Neural progenitor cell (in vitro differentiated cells): Measurements from ENCODE around the gene CSRNP3. TPM values are rescaled to one million over a fixed set of nuclear protein-coding genes. Genes with fewer than 3 reads are reported as not detected.
A peak's percentile ranks its signal among the peaks of the same experiment; 100 is the strongest.

ENCODE experiments used
- DNase-seq: peaks from one replicate; pipeline ENCODE4 v3.0.0-alpha.2; 2016; ENCODE audit warnings: low spot score
- H2AFZ ChIP-seq: fragments of 200-600 bp; sonication (generic); replicated peaks from 2 replicates; pipeline ENCODE4 v1.6.1; 2016; ENCODE audit warnings: antibody characterized with exemption
- H3F3A ChIP-seq: fragments of 200-600 bp; sonication (generic); 2 replicates; pipeline ENCODE4 v1.6.1; 2016; ENCODE audit warnings: antibody characterized with exemption, low read depth
- H3K27ac ChIP-seq: fragments of 200-600 bp; sonication (generic); 2 replicates; pipeline ENCODE4 v1.5.1; 2016; ENCODE audit warnings: mild to moderate bottlenecking
- H3K27me3 ChIP-seq: fragments of 200-600 bp; sonication (generic); 2 replicates; pipeline ENCODE4 v1.6.1; 2016; ENCODE audit warnings: mild to moderate bottlenecking, moderate library complexity
- H3K36me3 ChIP-seq: fragments of 200-600 bp; sonication (generic); 2 replicates; pipeline ENCODE4 v1.5.1; 2016
- H3K4me1 ChIP-seq: fragments of 200-600 bp; sonication (generic); 2 replicates; pipeline ENCODE4 v1.6.1; 2016; ENCODE audit warnings: mixed run types
- H3K4me2 ChIP-seq: fragments of 200-600 bp; sonication (generic); 2 replicates; pipeline ENCODE4 v1.6.1; 2016
- H3K4me3 ChIP-seq: fragments of 200-600 bp; sonication (generic); 2 replicates; pipeline ENCODE4 v1.5.1; 2016
- H3K79me2 ChIP-seq: fragments of 200-600 bp; sonication (generic); 2 replicates; pipeline ENCODE4 v1.6.1; 2016; ENCODE audit warnings: low read depth
- H3K9ac ChIP-seq: fragments of 200-600 bp; sonication (generic); 2 replicates; pipeline ENCODE4 v1.6.1; 2016
- H3K9me3 ChIP-seq: fragments of 200-600 bp; sonication (generic); 2 replicates; pipeline ENCODE4 v1.5.1; 2016; ENCODE audit warnings: low read depth
- H4K20me1 ChIP-seq: fragments of 200-600 bp; sonication (generic); 2 replicates; pipeline ENCODE4 v1.6.1; 2016; ENCODE audit warnings: low read depth
- H3K27ac Mint-ChIP-seq: 3 replicates; pipeline ENCODE4 v1.8.0; 2021; ENCODE audit warnings: mixed read lengths
- H3K27me3 Mint-ChIP-seq: 2 replicates; pipeline ENCODE4 v1.8.0; 2022; ENCODE audit warnings: low read depth, mild to moderate bottlenecking, inconsistent platforms, moderate library complexity, mixed read lengths; ENCODE audit not compliant: insufficient read depth
- H3K36me3 Mint-ChIP-seq: 3 replicates; pipeline ENCODE4 v1.8.0; 2021; ENCODE audit warnings: mixed read lengths
- H3K4me1 Mint-ChIP-seq: 3 replicates; pipeline ENCODE4 v1.8.0; 2021; ENCODE audit warnings: mixed read lengths
- H3K4me3 Mint-ChIP-seq: 3 replicates; pipeline ENCODE4 v1.8.0; 2021; ENCODE audit warnings: mild to moderate bottlenecking, moderate library complexity, mixed read lengths
- H3K9me3 Mint-ChIP-seq: 3 replicates; pipeline ENCODE4 v1.8.0; 2020; ENCODE audit warnings: mixed read lengths
- CTCF ChIP-seq: fragments of 200-600 bp; sonication (generic); IDR thresholded peaks from 2 replicates; pipeline ENCODE4 v1.5.1; 2017; ENCODE audit warnings: antibody characterized with exemption, mild to moderate bottlenecking
- EZH2 ChIP-seq: fragments of 200-600 bp; sonication (generic); IDR thresholded peaks from 2 replicates; pipeline ENCODE4 v1.6.1; 2017; ENCODE audit warnings: antibody characterized with exemption, mild to moderate bottlenecking, moderate library complexity
- EZH2phosphoT487 ChIP-seq: fragments of 200-600 bp; sonication (generic); IDR thresholded peaks from 2 replicates; pipeline ENCODE4 v1.6.1; 2017; ENCODE audit warnings: antibody characterized with exemption
- total RNA-seq: library from RNA; depleted of rRNA; stranded (reverse); fragments of >200 nt; gene quantifications from 2 replicates; pipeline ENCODE4 v1.2.3, GENCODE V29; 2015; ENCODE audit warnings: low replicate concordance

CSRNP3 gene
- total RNA-seq, 1 donor from 2014 or later, result 16.9 TPM

- DNase-seq, result no peak
- peaks cover 5% of the 10 kb centered on the region for H3K36me3 Mint-ChIP-seq
- no peak overlapping the region for H3K4me3 Mint-ChIP-seq
- peaks cover 20% of the 10 kb centered on the region for H3K4me1 Mint-ChIP-seq
- Histone ChIP-seq H3K4me1 (no peaks in the 10 kb centered on the region), H3K27me3 (no peaks in the 10 kb centered on the region), H4K20me1 (no peaks in the 10 kb centered on the region), H3K36me3 (no peaks in the 10 kb centered on the region), H3F3A (no peaks in the 10 kb centered on the region), H3K9me3 (no peaks in the 10 kb centered on the region), H2AFZ (no peak overlapping the region), H3K79me2 (no peaks in the 10 kb centered on the region), H3K27ac (no peak overlapping the region), H3K4me2 (no peak overlapping the region), H3K4me3 (no peak overlapping the region), H3K9ac (no peak overlapping the region)
- H3K27ac Mint-ChIP-seq, result no peak overlapping the region
- no peak for TF ChIP-seq EZH2
- no peaks in the 10 kb centered on the region for H3K9me3 Mint-ChIP-seq
- no peaks in the 10 kb centered on the region for H3K27me3 Mint-ChIP-seq
Observed at GRCh38 chr2:165560377-165560988, 91.0 kb downstream of the CSRNP3 start.

GRCh38 chr2:165561516-165561915 lies 92.0 kb downstream of the CSRNP3 start:
- Mint-ChIP-seq H3K4me1 (peaks cover 20% of the 10 kb centered on the region), H3K27me3 (no peaks in the 10 kb centered on the region), H3K9me3 (no peaks in the 10 kb centered on the region), H3K27ac (no peak overlapping the region), H3K36me3 (peaks cover 5% of the 10 kb centered on the region), H3K4me3 (no peak overlapping the region)
- H3K4me1 ChIP-seq, result no peaks in the 10 kb centered on the region
- H3K27me3 ChIP-seq, result no peaks in the 10 kb centered on the region
- no peak for TF ChIP-seq CTCF
- TF ChIP-seq EZH2phosphoT487, result no peak
- TF ChIP-seq EZH2, result no peak
- H3K4me2 ChIP-seq, result no peak overlapping the region
- no peak overlapping the region for H3K9ac ChIP-seq
- H3K79me2 ChIP-seq, result no peaks in the 10 kb centered on the region
- H3K36me3 ChIP-seq, result no peaks in the 10 kb centered on the region
- H3K4me3 ChIP-seq, result no peak overlapping the region
- H3K27ac ChIP-seq, result no peak overlapping the region
- no peaks in the 10 kb centered on the region for H3K9me3 ChIP-seq
- no peak overlapping the region for H2AFZ ChIP-seq
- DNase-seq, result no peak
- H3F3A ChIP-seq, result no peaks in the 10 kb centered on the region
- H4K20me1 ChIP-seq, result no peaks in the 10 kb centered on the region

GRCh38 chr2:165562233-165562632 lies 92.7 kb downstream of the CSRNP3 start:
- H3K4me2 ChIP-seq, result no peak overlapping the region
- no peaks in the 10 kb centered on the region for H3K9me3 Mint-ChIP-seq
- H3K36me3 Mint-ChIP-seq, result peaks cover 5% of the 10 kb centered on the region
- H3F3A ChIP-seq, result no peaks in the 10 kb centered on the region
- H3K27ac ChIP-seq, result peak overlapping the region; percentile 7
- H3K4me3 ChIP-seq, result no peak overlapping the region
- no peak overlapping the region for H3K27ac Mint-ChIP-seq
- no peak overlapping the region for H3K4me3 Mint-ChIP-seq
- peaks cover 24% of the 10 kb centered on the region for H3K4me1 Mint-ChIP-seq
- no peak for DNase-seq
- H3K4me1 ChIP-seq, result no peaks in the 10 kb centered on the region
- no peaks in the 10 kb centered on the region for H3K79me2 ChIP-seq
- H3K27me3 ChIP-seq, result no peaks in the 10 kb centered on the region
- H3K9ac ChIP-seq, result no peak overlapping the region
- no peak overlapping the region for H2AFZ ChIP-seq
- TF ChIP-seq CTCF (no peak), EZH2phosphoT487 (no peak), EZH2 (no peak)
- no peaks in the 10 kb centered on the region for H3K9me3 ChIP-seq
- H3K27me3 Mint-ChIP-seq, result no peaks in the 10 kb centered on the region
- no peaks in the 10 kb centered on the region for H4K20me1 ChIP-seq
- H3K36me3 ChIP-seq, result no peaks in the 10 kb centered on the region

GRCh38 chr2:165563468-165564225 lies 94.1 kb downstream of the CSRNP3 start:
- H3K27ac Mint-ChIP-seq, result no peak overlapping the region

More at GRCh38 chr2:165563468-165564225, 94.1 kb downstream of the CSRNP3 start:
- H3K4me3 ChIP-seq, result no peak overlapping the region
- no peaks in the 10 kb centered on the region for H3K27me3 Mint-ChIP-seq
- peak; percentile 29 for DNase-seq
- H3F3A ChIP-seq, result peaks cover 6% of the 10 kb centered on the region
- H3K27me3 ChIP-seq, result no peaks in the 10 kb centered on the region
- H3K4me2 ChIP-seq, result no peak overlapping the region
- TF ChIP-seq EZH2phosphoT487, result no peak
- TF ChIP-seq CTCF, result peak; percentile 47
- no peak overlapping the region for H2AFZ ChIP-seq
- H3K79me2 ChIP-seq, result no peaks in the 10 kb centered on the region
- no peaks in the 10 kb centered on the region for H4K20me1 ChIP-seq
- H3K4me1 Mint-ChIP-seq, result peaks cover 31% of the 10 kb centered on the region
- no peaks in the 10 kb centered on the region for H3K36me3 ChIP-seq
- peaks cover 6% of the 10 kb centered on the region for H3K36me3 Mint-ChIP-seq
- no peak overlapping the region for H3K9ac ChIP-seq
- peaks cover 8% of the 10 kb centered on the region for H3K4me1 ChIP-seq
- no peak overlapping the region for H3K4me3 Mint-ChIP-seq
- no peak overlapping the region for H3K27ac ChIP-seq
- no peaks in the 10 kb centered on the region for H3K9me3 Mint-ChIP-seq
- H3K9me3 ChIP-seq, result no peaks in the 10 kb centered on the region
